ENCODE data around the gene RBM38.
"Not testable (repeated sequence)": the region's sequence is repeated elsewhere in the genome, so short reads cannot be mapped to it uniquely, and the experiment has no call there.

The RBM38 gene

DNA sequence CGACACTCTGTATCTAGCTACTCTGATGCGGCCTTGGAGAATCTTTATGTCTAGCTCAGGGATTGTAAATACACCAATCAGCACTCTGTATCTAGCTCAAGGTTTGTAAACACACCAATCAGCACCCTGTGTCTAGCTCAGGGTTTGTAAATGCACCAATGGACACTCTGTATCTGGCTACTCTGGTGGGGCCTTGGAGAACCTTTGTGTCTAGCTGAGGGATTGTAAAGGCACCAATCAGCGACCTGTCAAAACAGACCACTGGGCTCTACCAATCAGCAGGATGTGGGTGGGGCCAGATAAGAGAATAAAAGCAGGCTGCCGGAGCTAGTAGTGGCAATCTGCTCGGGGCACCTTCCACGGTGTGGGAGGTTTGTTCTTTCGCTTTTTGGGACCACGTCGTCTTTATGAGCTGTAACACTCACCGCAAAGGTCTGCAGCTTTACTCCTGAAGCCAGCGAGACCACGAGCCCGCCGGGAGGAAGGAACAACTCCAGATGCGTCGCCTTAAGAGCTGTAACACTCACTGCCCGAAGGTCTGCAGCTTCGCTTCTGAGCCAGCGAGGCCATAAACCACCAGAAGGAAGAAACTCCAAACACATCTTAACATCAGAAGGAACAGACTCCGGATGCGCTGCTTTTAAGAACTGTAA lies 42.1 kb upstream of the RBM38 start:
- H3K27me3 ChIP-seq (ENCODE audit: control insufficient read depth, insufficient read depth, low read length); H3K4me2 ChIP-seq (ENCODE audit: low read length); H3K36me3 ChIP-seq (ENCODE audit: control insufficient read depth, insufficient read depth, low read length); H2AFZ ChIP-seq; H3K4me1 ChIP-seq; H3K9ac ChIP-seq; H3K4me3 ChIP-seq (ENCODE audit: low read depth, low read length); H3K27ac ChIP-seq; H3K9me3 ChIP-seq (ENCODE audit: control insufficient read depth, low read length); H3K79me2 ChIP-seq: not testable (repeated sequence)

- H3K79me2 ChIP-seq = peaks cover 3% of the 10 kb centered on the region
- H2AFZ ChIP-seq = peak overlapping the region; percentile 63
- H3K27ac ChIP-seq = no peak overlapping the region
- H3K9ac ChIP-seq = no peak overlapping the region
- no peaks in the 10 kb centered on the region for H3K9me3 ChIP-seq (ENCODE audit: control insufficient read depth, low read length)
- H3K36me3 ChIP-seq (ENCODE audit: control insufficient read depth, insufficient read depth, low read length) = no peaks in the 10 kb centered on the region
- H3K4me1 ChIP-seq = no peaks in the 10 kb centered on the region
- no peak overlapping the region for H3K4me3 ChIP-seq (ENCODE audit: low read depth, low read length)
- TF ChIP-seq CTCF (IDR thresholded peaks at IDR 0.05) = no peak
- H3K27me3 ChIP-seq (ENCODE audit: control insufficient read depth, insufficient read depth, low read length) = no peaks in the 10 kb centered on the region
- no peak overlapping the region for H3K4me2 ChIP-seq (ENCODE audit: low read length)
Measured at GRCh38 chr20:57350081-57350710, 41.0 kb upstream of the RBM38 start.

DNA sequence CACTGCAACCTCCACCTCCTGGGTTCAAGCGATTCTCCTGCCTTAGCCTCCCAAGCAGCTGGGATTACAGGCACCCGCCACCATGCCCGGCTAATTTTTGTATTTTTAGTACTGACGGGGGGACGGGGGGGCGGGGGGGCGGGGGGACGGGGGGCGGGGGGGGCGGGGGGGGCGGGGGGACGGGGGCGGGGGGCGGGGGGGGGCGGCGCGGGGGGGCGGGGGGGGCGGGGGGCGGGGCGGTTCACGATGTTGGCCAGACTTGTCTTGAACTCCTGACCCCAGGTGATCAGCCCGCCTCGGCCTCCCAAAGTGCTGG lies 40.5 kb upstream of the RBM38 start:
- H3K36me3 ChIP-seq (ENCODE audit: control insufficient read depth, insufficient read depth, low read length); H3K79me2 ChIP-seq; H3K9ac ChIP-seq; H3K4me1 ChIP-seq; H3K27me3 ChIP-seq (ENCODE audit: control insufficient read depth, insufficient read depth, low read length); H3K9me3 ChIP-seq (ENCODE audit: control insufficient read depth, low read length): not testable (repeated sequence)
- Histone ChIP-seq H3K4me2 (ENCODE audit: low read length) (peak overlapping the region; percentile 95), H2AFZ (peak overlapping the region; percentile 99), H3K27ac (peak overlapping the region; percentile 89), H3K4me3 (ENCODE audit: low read depth, low read length) (peak overlapping the region; percentile 74)

DNA sequence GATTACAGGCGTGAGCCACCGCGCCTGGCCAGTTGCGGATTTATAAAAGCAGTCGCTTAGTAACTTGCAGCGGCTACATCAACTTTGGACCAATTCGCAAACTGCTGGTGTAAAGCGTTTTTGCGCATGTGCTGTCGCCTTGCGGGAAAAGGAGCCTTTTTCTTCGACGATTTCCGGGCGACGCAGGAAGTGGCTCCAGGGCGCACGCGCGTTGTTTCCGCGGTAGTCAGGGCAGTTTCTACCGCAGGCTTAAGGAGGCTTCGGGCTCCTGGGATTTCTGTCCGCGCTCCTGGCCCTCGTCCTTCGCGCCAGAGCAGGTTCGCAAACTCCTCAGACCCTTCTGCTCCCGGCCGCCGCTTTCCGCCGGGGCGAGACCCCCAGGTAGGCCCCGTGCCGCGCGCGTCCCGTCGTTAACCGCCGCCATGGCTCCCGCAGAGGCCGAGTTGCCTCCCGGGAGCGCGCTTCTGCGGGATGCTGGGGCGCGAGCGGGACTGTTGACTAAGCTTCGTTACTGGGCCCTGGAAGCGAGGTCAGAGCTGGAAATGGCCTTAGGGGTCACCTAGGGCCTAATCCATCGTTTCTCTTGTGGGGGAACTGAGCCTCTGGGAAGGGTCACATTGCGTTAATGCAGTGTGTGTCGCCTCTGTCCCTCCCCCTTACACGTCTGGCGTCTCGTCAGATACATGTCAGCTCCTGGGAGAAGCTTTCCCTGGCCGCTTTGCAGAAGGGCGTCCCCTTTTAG lies 40.0 kb upstream of the RBM38 start, which contains the start of gene RAE1:
TSS of gene RAE1 (plus strand) at position 214 of the 742 bp plus-strand sequence. CDS start 2,784 bp downstream, outside the sequence.
- H3K27me3 ChIP-seq (ENCODE audit: control insufficient read depth, insufficient read depth, low read length) = no peaks in the 10 kb centered on the region
- peak within 1 kb of the TSS; percentile 74 for H3K4me3 ChIP-seq (ENCODE audit: low read depth, low read length)
- H3K27ac ChIP-seq = peak within 1 kb of the TSS; percentile 89
- H3K4me1 ChIP-seq = no peaks in the 10 kb centered on the region
- H3K9me3 ChIP-seq (ENCODE audit: control insufficient read depth, low read length) = no peaks in the 10 kb centered on the region
- TF ChIP-seq CTCF (IDR thresholded peaks at IDR 0.05) = peak; percentile 12
- peak within 1 kb of the TSS; percentile 95 for H3K4me2 ChIP-seq (ENCODE audit: low read length)
- no peaks in the 10 kb centered on the region for H3K36me3 ChIP-seq (ENCODE audit: control insufficient read depth, insufficient read depth, low read length)
- peak within 1 kb of the TSS; percentile 95 for H3K9ac ChIP-seq
- peaks cover 3% of the 10 kb centered on the region for H3K79me2 ChIP-seq
- H2AFZ ChIP-seq = peak within 1 kb of the TSS; percentile 99

- Histone ChIP-seq H3K27me3 (ENCODE audit: control insufficient read depth, insufficient read depth, low read length) (no peaks in the 10 kb centered on the region), H2AFZ (no peak overlapping the region), H3K9ac (no peak overlapping the region), H3K4me2 (ENCODE audit: low read length) (peak overlapping the region; percentile 95), H3K36me3 (ENCODE audit: control insufficient read depth, insufficient read depth, low read length) (no peaks in the 10 kb centered on the region), H3K9me3 (ENCODE audit: control insufficient read depth, low read length) (no peaks in the 10 kb centered on the region), H3K79me2 (peaks cover 3% of the 10 kb centered on the region), H3K27ac (no peak overlapping the region), H3K4me3 (ENCODE audit: low read depth, low read length) (peak overlapping the region; percentile 74), H3K4me1 (no peaks in the 10 kb centered on the region)
- TF ChIP-seq CTCF (IDR thresholded peaks at IDR 0.05) = no peak
Measured at GRCh38 chr20:57352305-57352704, 38.9 kb upstream of the RBM38 start.

All from parathyroid adenoma (tissue), 2 donors.